H9 (cell line): Measurements from ENCODE around the gene DDX1. TPM values are rescaled to one million over a fixed set of nuclear protein-coding genes. Genes with fewer than 3 reads are reported as not detected.

Experiments used
- DNase-seq: peaks from one replicate; pipeline ENCODE4 v3.0.0-alpha.2; 2017
- H2AFZ ChIP-seq: one replicate; pipeline ENCODE4 v1.6.1; 2013; ENCODE audit warnings: mild to moderate bottlenecking, low read length, control low read depth, moderate library complexity
- H2AK5ac ChIP-seq: 2 replicates; pipeline ENCODE4 v1.6.1; 2013; ENCODE audit warnings: low read length, control low read depth, mixed read lengths; ENCODE audit not compliant: insufficient read length
- H2BK120ac ChIP-seq: one replicate; pipeline ENCODE4 v1.6.1; 2013; ENCODE audit warnings: low read depth, mild to moderate bottlenecking, low read length, control low read depth, inconsistent platforms; ENCODE audit not compliant: poor library complexity, severe bottlenecking
- H2BK12ac ChIP-seq: 2 replicates; pipeline ENCODE4 v1.6.1; 2013; ENCODE audit warnings: low read length, control low read depth, mixed read lengths, low read depth; ENCODE audit not compliant: insufficient read length
- H2BK15ac ChIP-seq: 2 replicates; pipeline ENCODE4 v1.6.1; 2013; ENCODE audit warnings: low read depth, low read length, control low read depth
- H2BK20ac ChIP-seq: one replicate; pipeline ENCODE4 v1.6.1; 2013; ENCODE audit warnings: low read depth, mild to moderate bottlenecking, low read length, control low read depth, inconsistent platforms; ENCODE audit not compliant: poor library complexity, severe bottlenecking
- H2BK5ac ChIP-seq: 2 replicates; pipeline ENCODE4 v1.6.1; 2013; ENCODE audit warnings: low read length, control low read depth, mixed read lengths; ENCODE audit not compliant: insufficient read length
- H3K14ac ChIP-seq: 2 replicates; pipeline ENCODE4 v1.6.1; 2013; ENCODE audit warnings: low read length, control low read depth; ENCODE audit not compliant: insufficient read depth
- H3K18ac ChIP-seq: 2 replicates; pipeline ENCODE4 v1.6.1; 2013; ENCODE audit warnings: low read depth, mild to moderate bottlenecking, mixed read lengths, low read length, control low read depth; ENCODE audit not compliant: insufficient read length
- H3K23ac ChIP-seq: 2 replicates; pipeline ENCODE4 v1.6.1; 2013; ENCODE audit warnings: low read length, control low read depth, mixed read lengths, low read depth; ENCODE audit not compliant: insufficient read length
- H3K23me2 ChIP-seq: 2 replicates; pipeline ENCODE4 v1.6.1; 2013; ENCODE audit warnings: low read depth, mild to moderate bottlenecking, mixed read lengths, low read length, control low read depth; ENCODE audit not compliant: insufficient read length, poor library complexity, severe bottlenecking
- H3K27ac ChIP-seq: 2 replicates; pipeline ENCODE4 v1.5.1; 2013; ENCODE audit warnings: low read length, control low read depth, mixed read lengths, low read depth; ENCODE audit not compliant: insufficient read length
- H3K27me3 ChIP-seq: 2 replicates; pipeline ENCODE4 v1.6.1; 2013; ENCODE audit warnings: low read length, control low read depth, inconsistent platforms; ENCODE audit not compliant: insufficient read depth
- H3K4ac ChIP-seq: 2 replicates; pipeline ENCODE4 v1.6.1; 2013; ENCODE audit warnings: low read depth, mild to moderate bottlenecking, control low read depth, inconsistent platforms, low read length, moderate library complexity
- H3K4me1 ChIP-seq: 2 replicates; pipeline ENCODE4 v1.6.1; 2013; ENCODE audit warnings: low read length, control low read depth, inconsistent platforms; ENCODE audit not compliant: insufficient read depth
- H3K4me2 ChIP-seq: 2 replicates; pipeline ENCODE4 v1.6.1; 2013; ENCODE audit warnings: low read length, control low read depth, mixed read lengths; ENCODE audit not compliant: insufficient read length, insufficient read depth
- H3K56ac ChIP-seq: 2 replicates; pipeline ENCODE4 v1.6.1; 2013; ENCODE audit warnings: low read depth, mild to moderate bottlenecking, mixed read lengths, low read length, control low read depth; ENCODE audit not compliant: insufficient read length
- H3K79me1 ChIP-seq: 2 replicates; pipeline ENCODE4 v1.6.1; 2013; ENCODE audit warnings: low read depth, mild to moderate bottlenecking, moderate library complexity, low read length, control low read depth, inconsistent platforms; ENCODE audit not compliant: insufficient read depth, poor library complexity, severe bottlenecking
- H3K79me2 ChIP-seq: 2 replicates; pipeline ENCODE4 v1.6.1; 2013; ENCODE audit warnings: low read length, control low read depth, inconsistent platforms; ENCODE audit not compliant: insufficient read depth
- H3K9ac ChIP-seq: 2 replicates; pipeline ENCODE4 v1.6.1; 2013; ENCODE audit warnings: low read length, control low read depth, mixed read lengths; ENCODE audit not compliant: insufficient read length; ENCODE audit errors: extremely low read depth
- H3K9me3 ChIP-seq: one replicate; pipeline ENCODE4 v1.6.1; 2013; ENCODE audit warnings: low read depth, low read length, inconsistent platforms; ENCODE audit not compliant: control insufficient read depth
- H3T11ph ChIP-seq: one replicate; pipeline ENCODE4 v1.6.1; 2013; ENCODE audit warnings: mild to moderate bottlenecking, low read length, control low read depth, inconsistent platforms
- H4K20me1 ChIP-seq: one replicate; pipeline ENCODE4 v1.6.1; 2013; ENCODE audit not compliant: control insufficient read depth, insufficient read length, insufficient read depth
- H4K5ac ChIP-seq: 2 replicates; pipeline ENCODE4 v1.6.1; 2013; ENCODE audit warnings: low read depth, mild to moderate bottlenecking, mixed read lengths, low read length, control low read depth; ENCODE audit not compliant: insufficient read length
- H4K8ac ChIP-seq: replicated peaks from 2 replicates; pipeline ENCODE4 v1.6.1; 2013; ENCODE audit warnings: low read length, control low read depth, mixed read lengths, low read depth; ENCODE audit not compliant: insufficient read length
- H4K91ac ChIP-seq: 2 replicates; pipeline ENCODE4 v1.6.1; 2013; ENCODE audit warnings: low read depth, mild to moderate bottlenecking, moderate library complexity, mixed read lengths, low read length, control low read depth; ENCODE audit not compliant: insufficient read length
- H3K27ac Mint-ChIP-seq, 3 experiments: 2 replicates in 2 of 3; 3 replicates in 1 of 3; pipeline ENCODE4 v1.8.0; 2020 to 2021; ENCODE audit warnings: mixed read lengths in 3 of 3, mild to moderate bottlenecking in 1 of 3, moderate library complexity in 1 of 3
- H3K27me3 Mint-ChIP-seq: 2 replicates; pipeline ENCODE4 v1.8.0; 2021; ENCODE audit warnings: low read depth, mild to moderate bottlenecking, moderate library complexity, mixed read lengths
- H3K36me3 Mint-ChIP-seq, 3 experiments: 2 replicates in 2 of 3; 3 replicates in 1 of 3; pipeline ENCODE4 v1.8.0; 2020 to 2021; ENCODE audit warnings: low read depth in 3 of 3, mixed read lengths in 3 of 3; ENCODE audit not compliant: insufficient read depth in 1 of 3
- H3K4me1 Mint-ChIP-seq, 2 experiments: 2 replicates each; pipeline ENCODE4 v1.8.0; 2020; ENCODE audit warnings: mixed read lengths in 2 of 2
- H3K4me3 Mint-ChIP-seq, 2 experiments: 2 replicates in 1 of 2; 3 replicates in 1 of 2; pipeline ENCODE4 v1.8.0; 2020 to 2021; ENCODE audit warnings: mild to moderate bottlenecking in 2 of 2, mixed read lengths in 2 of 2, moderate library complexity in 1 of 2
- H3K9me3 Mint-ChIP-seq, 2 experiments: 2 replicates in 1 of 2; 3 replicates in 1 of 2; pipeline ENCODE4 v1.8.0; 2020; ENCODE audit warnings: mild to moderate bottlenecking in 2 of 2, mixed read lengths in 2 of 2, moderate library complexity in 1 of 2
- CTCF ChIP-seq: fragments of 200-600 bp; sonication (generic); conservative IDR thresholded peaks from 3 replicates; pipeline ENCODE4 v1.8.0; 2021; ENCODE audit warnings: antibody characterized with exemption, mild to moderate bottlenecking
- WGBS: extraction: QIAGEN DNeasy Blood & Tissue Kit; methylation state at CpG from one replicate; pipeline ENCODE4 v1.1.7; 2013; ENCODE audit warnings: missing lambda C conversion rate, low lambda C conversion rate, mixed read lengths; ENCODE audit not compliant: insufficient read length; ENCODE audit errors: extremely low coverage; 5-methylcytosine and 5-hydroxymethylcytosine counted together
- total RNA-seq: library from RNA; stranded (reverse); gene quantifications from 2 replicates; pipeline ENCODE4 v1.2.1, GENCODE V29; 2021

Gene DDX1
- total RNA-seq, 1 experiment from 2014 or later: 120 TPM

GRCh38 chr2:15625344-15626036 is 33.8 kb downstream of the DDX1 start:
- Histone ChIP-seq H4K5ac (no peak overlapping the region), H3K4me2 (no peak overlapping the region), H4K91ac (no peak overlapping the region), H3T11ph (no peak overlapping the region), H3K23me2 (no peaks in the 10 kb centered on the region), H2BK20ac (no peak overlapping the region), H3K23ac (no peak overlapping the region), H2BK5ac (no peak overlapping the region), H3K4me1 (no peaks in the 10 kb centered on the region), H4K20me1 (no peaks in the 10 kb centered on the region), H2BK15ac (no peak overlapping the region), H2AK5ac (no peak overlapping the region), H3K14ac (no peak overlapping the region), H2BK12ac (no peak overlapping the region), H3K79me2 (no peaks in the 10 kb centered on the region), H3K27ac (no peak overlapping the region), H3K9me3 (no peaks in the 10 kb centered on the region), H2AFZ (no peak overlapping the region), H3K18ac (no peak overlapping the region), H3K4ac (no peak overlapping the region), H3K56ac (no peak overlapping the region), H3K27me3 (no peaks in the 10 kb centered on the region), H3K9ac (no peak overlapping the region), H2BK120ac (no peak overlapping the region), H3K79me1 (no peaks in the 10 kb centered on the region), H4K8ac (no peak overlapping the region)
- H3K4me3 Mint-ChIP-seq: no peak overlapping the region
- H3K27me3 Mint-ChIP-seq: no peaks in the 10 kb centered on the region
- H3K9me3 Mint-ChIP-seq: no peaks in the 10 kb centered on the region
- TF ChIP-seq CTCF: no peak
- peaks cover 31 to 75% (median 74%) of the 10 kb centered on the region in 3 experiments; a peak in 6 of 7 replicates for H3K36me3 Mint-ChIP-seq
- no peaks in the 10 kb centered on the region for H3K4me1 Mint-ChIP-seq
- WGBS: no CpG with 5 or more reads among the region's 3 CpGs
- no peak for DNase-seq
- H3K27ac Mint-ChIP-seq: no peak overlapping the region
